Activated T-cell treated with anti-CD3 and anti-CD28 coated beads, Interleukin-2, amount 50 U/mL, for 48 hours (primary cell): ENCODE results near the gene IFI27L2.
A peak's percentile ranks its signal among the peaks of the same experiment; 100 is the strongest.

Source experiments
- DNase-seq, 2 experiments: peaks; one replicate each; pipeline ENCODE4 v3.0.0-alpha.2; 2020

IFI27L2 gene

DNA sequence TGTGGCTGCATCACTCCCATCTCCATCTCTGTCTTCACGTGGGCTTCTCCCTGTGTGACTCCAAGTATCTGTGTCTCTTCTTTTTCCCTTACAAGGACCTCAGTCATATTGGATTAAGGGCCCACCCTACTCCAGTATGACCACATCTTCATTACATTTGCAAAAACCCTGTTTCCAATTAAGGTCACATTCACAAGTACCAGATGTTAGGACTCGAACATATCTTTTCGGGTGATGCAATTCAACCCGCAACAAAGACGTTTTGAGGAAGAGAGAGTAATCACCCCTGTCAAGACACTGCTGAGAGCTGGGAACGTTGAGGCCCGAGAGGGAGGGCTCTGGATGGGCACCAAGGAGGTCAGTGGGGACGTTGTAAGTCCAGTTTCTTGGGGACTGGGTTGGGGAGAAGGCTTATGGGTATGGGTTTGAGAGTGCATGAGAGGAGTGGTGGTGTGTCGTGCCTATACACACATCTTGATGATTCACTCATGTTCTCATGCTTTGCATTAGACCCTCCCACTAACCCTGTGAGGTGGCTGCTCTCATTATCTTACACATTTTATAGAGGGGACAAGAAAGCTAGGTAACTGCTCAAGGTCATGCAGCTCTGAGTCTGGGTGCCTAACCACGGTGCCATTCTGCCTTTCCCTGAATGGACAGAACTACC is 30.9 kb downstream of the IFI27L2 start:
- no peak for DNase-seq

- DNase-seq: no peak
Measured at GRCh38 chr14:94097091-94097490, 32.3 kb downstream of the IFI27L2 start.

DNA sequence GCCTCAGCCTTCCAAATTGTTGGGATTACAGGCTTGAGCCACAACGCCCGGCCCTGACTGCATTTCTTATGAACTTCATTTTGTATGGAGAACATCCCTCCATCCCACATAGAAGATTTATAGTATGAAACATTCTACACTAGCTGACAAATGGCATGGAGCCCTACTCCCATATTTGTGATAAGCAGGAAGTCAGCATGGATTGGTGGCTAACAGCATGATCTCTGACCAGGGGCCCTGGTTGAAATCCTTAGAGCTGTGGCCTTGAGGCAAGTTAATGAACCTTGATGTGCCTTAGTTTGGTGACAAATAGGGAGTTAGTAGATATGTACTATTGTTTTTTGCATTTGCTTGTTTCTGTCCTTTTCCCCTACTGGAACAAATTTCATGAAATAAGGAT is 36.0 kb downstream of the IFI27L2 start:
- no peak for DNase-seq

DNA sequence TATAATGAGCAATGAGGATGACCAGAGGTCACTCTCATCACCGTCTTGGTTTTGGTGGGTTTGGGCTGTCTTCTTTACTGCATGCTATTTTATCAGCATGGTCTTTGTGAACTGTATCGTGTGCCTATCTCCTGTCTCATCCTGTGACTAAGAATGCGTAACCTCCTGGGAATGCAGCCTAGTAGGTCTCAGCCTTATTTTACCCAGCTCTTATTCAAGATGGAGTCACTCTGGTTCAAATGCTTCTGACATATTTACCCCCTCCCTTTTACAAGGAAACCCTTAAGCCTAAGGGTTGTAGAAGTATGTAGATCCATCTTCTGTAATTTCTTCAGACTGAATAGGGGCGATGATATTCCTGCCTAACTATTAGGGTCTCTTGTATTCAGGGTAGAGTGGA is 39.9 kb downstream of the IFI27L2 start:
- DNase-seq: no peak

GRCh38 chr14:94088516-94088915 is 40.9 kb downstream of the IFI27L2 start:
- DNase-seq: no peak

GRCh38 chr14:94087891-94088290 is 41.5 kb downstream of the IFI27L2 start:
- DNase-seq: no peak

GRCh38 chr14:94081386-94081820 is 48.0 kb downstream of the IFI27L2 start:
- no peak for DNase-seq

GRCh38 chr14:94080621-94081385 is 48.6 kb downstream of the IFI27L2 start, which contains the start of the genes DDX24 and IFI27L1:
Gene DDX24 (minus strand): TSS chr14:94081202. CDS start chr14:94079742, 1,460 bp downstream.
Gene IFI27L1 (plus strand): TSS chr14:94081310. CDS start chr14:94096938, 15,628 bp downstream.
- DNase-seq: peak; percentile 94 to 97

DNA sequence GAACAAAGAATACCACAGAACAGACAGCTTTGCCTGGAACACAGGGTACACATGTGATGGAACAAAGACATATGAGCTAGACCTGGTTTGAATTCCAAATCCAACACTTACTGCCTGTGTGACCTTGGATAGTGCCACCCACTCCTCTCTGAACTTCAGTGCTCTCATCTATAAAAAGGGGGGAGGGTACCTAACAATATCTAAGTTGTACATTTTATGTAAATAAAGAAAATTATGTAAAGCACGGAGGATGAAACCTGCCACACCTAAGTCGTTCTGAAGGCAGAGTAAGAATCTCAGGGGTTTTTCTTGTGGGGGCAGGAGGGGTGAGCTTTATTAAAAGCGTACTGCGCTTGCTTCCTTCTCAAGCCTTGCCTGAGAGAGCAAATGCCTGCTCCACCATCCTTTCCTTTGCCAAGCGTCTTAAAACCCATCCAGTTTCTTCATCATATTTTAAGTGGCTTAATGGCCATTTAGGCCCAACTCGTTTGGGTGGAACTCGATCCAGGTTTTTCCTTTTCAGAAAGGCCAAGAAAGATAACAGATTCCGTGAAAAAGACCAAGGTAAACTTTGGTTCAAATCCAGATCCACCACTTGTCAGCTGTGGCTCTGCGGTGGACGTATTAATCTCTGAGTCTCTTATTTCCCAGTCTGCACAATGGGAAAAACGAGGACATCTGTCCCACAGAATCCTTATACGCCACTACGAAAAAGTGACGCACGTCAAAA is 49.3 kb downstream of the IFI27L2 start:
- DNase-seq: no peak

- DNase-seq: no peak
Measured at GRCh38 chr14:94077823-94078222, 51.6 kb downstream of the IFI27L2 start.
